H1 (cell line): ENCODE measurements around the gene MAP7D1. TPM values are rescaled to one million over a fixed set of nuclear protein-coding genes. Genes with fewer than 3 reads are reported as not detected.

Source experiments
- CTCF ChIA-PET: fragments of 300-600 bp; sonication (Branson Sonifier 250); formaldehyde crosslinking; loops from one replicate; lab custom pipeline; 2021; ENCODE audit not compliant: partially characterized antibody; lab: Charles Lee
- POLR2A ChIA-PET: fragments of 300-600 bp; sonication (Branson Sonifier 250); formaldehyde crosslinking; loops from one replicate; lab custom pipeline; 2021; ENCODE audit warnings: inconsistent platforms; ENCODE audit not compliant: partially characterized antibody; lab: Charles Lee
- DNase-seq, 2 experiments: peaks; one replicate each; pipeline versions ENCODE4 v3.0.0 to v3.0.0-alpha.2; 2010 to 2022; ENCODE audit warnings: low spot score in 2 of 2, low read depth in 1 of 2, mixed read lengths in 1 of 2
- FAIRE-seq: peaks from 2 replicates; lab custom pipeline; 2011; peaks lifted over from hg19 to GRCh38; lab: Jason Lieb, UNC
- H2AFZ ChIP-seq: 2 replicates; pipeline ENCODE4 v1.8.1; 2012; ENCODE audit warnings: low read length, inconsistent platforms
- H2AK5ac ChIP-seq: 2 replicates; pipeline ENCODE4 v1.6.1; 2013; ENCODE audit warnings: low read depth, low read length
- H2BK120ac ChIP-seq: replicated peaks from 2 replicates; pipeline ENCODE3; 2013; ENCODE audit warnings: low read depth, low read length, inconsistent platforms
- H2BK12ac ChIP-seq: 2 replicates; pipeline ENCODE4 v1.6.1; 2013; ENCODE audit warnings: low read depth, low read length
- H2BK15ac ChIP-seq: 2 replicates; pipeline ENCODE4 v1.6.1; 2013; ENCODE audit warnings: low read length
- H2BK20ac ChIP-seq: 2 replicates; pipeline ENCODE4 v1.6.1; 2013; ENCODE audit warnings: low read length
- H2BK5ac ChIP-seq: 2 replicates; pipeline ENCODE4 v1.6.1; 2013; ENCODE audit warnings: low read depth, low read length
- H3K14ac ChIP-seq: 2 replicates; pipeline ENCODE4 v1.6.1; 2013; ENCODE audit warnings: inconsistent platforms; ENCODE audit not compliant: insufficient read length
- H3K18ac ChIP-seq: 2 replicates; pipeline ENCODE4 v1.6.1; 2013; ENCODE audit warnings: low read length; ENCODE audit errors: extremely low read depth
- H3K23ac ChIP-seq: 2 replicates; pipeline ENCODE4 v1.6.1; 2013; ENCODE audit warnings: inconsistent platforms; ENCODE audit not compliant: insufficient read length
- H3K23me2 ChIP-seq: 2 replicates; pipeline ENCODE4 v1.6.1; 2013; ENCODE audit warnings: low read depth, low read length
- H3K27ac ChIP-seq: 2 replicates; pipeline ENCODE4 v1.6.1; 2011; ENCODE audit warnings: low read depth, low read length, inconsistent platforms
- H3K27me3 ChIP-seq, 4 experiments: replicated peaks in 1 of 4; 1 replicate in 1 of 4; 2 replicates in 3 of 4; pipeline versions ENCODE4 v1.6.1 to v1.8.1; 2011 to 2013; ENCODE audit warnings: low read length in 3 of 4, mild to moderate bottlenecking in 3 of 4, inconsistent platforms in 2 of 4, mixed read lengths in 2 of 4, moderate library complexity in 1 of 4; ENCODE audit not compliant: control insufficient read depth in 3 of 4, insufficient read depth in 3 of 4; ENCODE audit errors: extremely low read depth in 1 of 4
- H3K36me3 ChIP-seq, 4 experiments: 2 replicates each; pipeline versions ENCODE4 v1.6.1 to v1.8.1; 2011 to 2013; ENCODE audit warnings: mild to moderate bottlenecking in 4 of 4, low read length in 3 of 4, moderate library complexity in 2 of 4, control low read depth in 1 of 4, inconsistent platforms in 1 of 4; ENCODE audit not compliant: insufficient read depth in 4 of 4, control insufficient read depth in 2 of 4
- H3K4ac ChIP-seq: replicated peaks from 2 replicates; pipeline ENCODE3; 2013; ENCODE audit warnings: low read length, low read depth, mixed read lengths, inconsistent platforms; ENCODE audit not compliant: insufficient read length
- H3K4me1 ChIP-seq, 4 experiments: replicated peaks in 1 of 4; 1 replicate in 1 of 4; 2 replicates in 3 of 4; pipeline versions ENCODE4 v1.6.1 to v1.8.1; 2011 to 2013; ENCODE audit warnings: low read length in 3 of 4, inconsistent platforms in 2 of 4, mixed read lengths in 1 of 4; ENCODE audit not compliant: insufficient read depth in 4 of 4, control insufficient read depth in 3 of 4
- H3K4me2 ChIP-seq, 2 experiments: 2 replicates each; pipeline versions ENCODE4 v1.6.1 to v1.8.1; 2011 to 2013; ENCODE audit warnings: low read depth in 2 of 2, low read length in 2 of 2, control low read depth in 1 of 2, inconsistent platforms in 1 of 2, mild to moderate bottlenecking in 1 of 2; ENCODE audit not compliant: insufficient read depth in 1 of 2
- H3K4me3 ChIP-seq, 4 experiments: fragments of 200-600, 300-600 bp in 1 of 4; sonication (generic), shearing (Covaris generic), sonication (Bioruptor Twin) in 1 of 4; 2 replicates each; pipeline versions ENCODE4 v1.5.1 to v1.8.1; 2011 to 2016; ENCODE audit warnings: low read length in 4 of 4, low read depth in 3 of 4, control low read depth in 2 of 4, inconsistent platforms in 2 of 4, mild to moderate bottlenecking in 2 of 4, mixed read lengths in 1 of 4, moderate library complexity in 1 of 4; ENCODE audit not compliant: insufficient read depth in 2 of 4; ENCODE audit errors: extremely low read depth in 1 of 4
- H3K56ac ChIP-seq: replicated peaks from 2 replicates; pipeline ENCODE3; 2013; ENCODE audit warnings: low read depth, mild to moderate bottlenecking, mixed read lengths, low read length, inconsistent platforms; ENCODE audit not compliant: insufficient read length
- H3K79me1 ChIP-seq: 2 replicates; pipeline ENCODE4 v1.6.1; 2013; ENCODE audit warnings: low read depth, low read length, control low read depth
- H3K79me2 ChIP-seq, 2 experiments: 2 replicates each; pipeline versions ENCODE4 v1.6.1 to v1.8.1; 2012 to 2013; ENCODE audit warnings: low read length in 2 of 2, mild to moderate bottlenecking in 2 of 2, inconsistent platforms in 1 of 2; ENCODE audit not compliant: insufficient read depth in 2 of 2, control insufficient read depth in 1 of 2
- H3K9ac ChIP-seq, 4 experiments: replicated peaks in 1 of 4; 1 replicate in 1 of 4; 2 replicates in 3 of 4; pipeline versions ENCODE4 v1.6.1 to v1.8.1; 2011 to 2013; ENCODE audit warnings: low read depth in 3 of 4, low read length in 3 of 4, control low read depth in 2 of 4, mild to moderate bottlenecking in 2 of 4, moderate library complexity in 2 of 4, inconsistent platforms in 1 of 4; ENCODE audit errors: extremely low read depth in 1 of 4
- H3K9me3 ChIP-seq, 2 experiments: 2 replicates each; pipeline versions ENCODE4 v1.6.1 to v1.8.1; 2012 to 2013; ENCODE audit warnings: mild to moderate bottlenecking in 2 of 2, moderate library complexity in 2 of 2, control low read depth in 1 of 2, inconsistent platforms in 1 of 2, low read depth in 1 of 2, low read length in 1 of 2, mixed read lengths in 1 of 2; ENCODE audit not compliant: insufficient read depth in 2 of 2
- H4K20me1 ChIP-seq, 2 experiments: replicated peaks in 1 of 2; 2 replicates each; pipeline versions ENCODE3 to v1.8.1; 2011 to 2013; ENCODE audit warnings: inconsistent platforms in 2 of 2, low read length in 2 of 2, mild to moderate bottlenecking in 1 of 2; ENCODE audit not compliant: insufficient read depth in 2 of 2, control insufficient read depth in 1 of 2
- H4K5ac ChIP-seq: 2 replicates; pipeline ENCODE4 v1.6.1; 2013; ENCODE audit warnings: low read length, low read depth, mixed read lengths, inconsistent platforms; ENCODE audit not compliant: insufficient read length
- H4K8ac ChIP-seq: 2 replicates; pipeline ENCODE4 v1.8.0; 2013; ENCODE audit warnings: mild to moderate bottlenecking, moderate library complexity, low read length, inconsistent platforms; ENCODE audit not compliant: insufficient read depth; ENCODE audit errors: extremely low read depth
- H4K91ac ChIP-seq: replicated peaks from 2 replicates; pipeline ENCODE3; 2013; ENCODE audit warnings: low read length, mixed read lengths, inconsistent platforms; ENCODE audit not compliant: insufficient read length
- CREB1 ChIP-seq: IDR thresholded peaks from 2 replicates; pipeline ENCODE4 v1.6.1; 2012; ENCODE audit warnings: inconsistent platforms
- EGR1 ChIP-seq: IDR thresholded peaks from 2 replicates; pipeline ENCODE4 v1.6.1; 2011; ENCODE audit warnings: low read depth, low read length, borderline replicate concordance
- HDAC2 ChIP-seq, 2 experiments: fragments of 300-600 bp in 1 of 2; sonication (generic) in 1 of 2; IDR thresholded peaks; 2 replicates each; pipeline ENCODE4 v1.6.1; 2011 to 2012; ENCODE audit warnings: low read depth in 2 of 2, low read length in 2 of 2, mild to moderate bottlenecking in 2 of 2, moderate library complexity in 2 of 2, borderline replicate concordance in 1 of 2, inconsistent platforms in 1 of 2
- JUND ChIP-seq: IDR thresholded peaks from 2 replicates; pipeline ENCODE4 v1.6.1; 2011; ENCODE audit warnings: mild to moderate bottlenecking, improper control_type of control experiment, low read length
- KDM5A ChIP-seq: fragments of 200-600 bp; IDR thresholded peaks from 2 replicates; pipeline ENCODE4 v1.7.1; 2012; ENCODE audit warnings: mild to moderate bottlenecking, low read length, inconsistent platforms, mixed read lengths
- PHF8 ChIP-seq: fragments of 200-600 bp; sonication (generic); conservative IDR thresholded peaks from 2 replicates; pipeline ENCODE4 v1.7.1; 2012; ENCODE audit warnings: low read depth, mild to moderate bottlenecking, inconsistent platforms, low read length, moderate library complexity
- POLR2A ChIP-seq, 2 experiments: IDR thresholded peaks; 1 replicate in 1 of 2; 2 replicates in 1 of 2; pipeline ENCODE4 v1.6.1; 2011; ENCODE audit warnings: low read depth in 2 of 2, low read length in 2 of 2, mild to moderate bottlenecking in 2 of 2; ENCODE audit errors: control extremely low read depth in 1 of 2
- RBBP5 ChIP-seq: IDR thresholded peaks from 2 replicates; pipeline ENCODE4 v1.7.1; 2012; ENCODE audit warnings: low read depth, mild to moderate bottlenecking, inconsistent platforms, low read length, moderate library complexity, borderline replicate concordance
- SIN3A ChIP-seq, 2 experiments: IDR thresholded peaks in 1 of 2; conservative IDR thresholded peaks in 1 of 2; 2 replicates each; pipeline ENCODE4 v1.6.1; 2011 to 2012; ENCODE audit warnings: low read length in 2 of 2, improper control_type of control experiment in 1 of 2, low read depth in 1 of 2, mild to moderate bottlenecking in 1 of 2
- TAF7 ChIP-seq: optimal IDR thresholded peaks from 2 replicates; pipeline ENCODE3; 2011; ENCODE audit warnings: low read depth, mild to moderate bottlenecking, inconsistent platforms, low read length, moderate library complexity, borderline replicate concordance
- WGBS, 2 experiments: shearing (Covaris generic) in 1 of 2; methylation state at CpG; one replicate each; pipeline versions ENCODE4 v1.1.6 to v1.1.7; 2013 to 2015; ENCODE audit warnings: low lambda C conversion rate in 2 of 2, mixed read lengths in 2 of 2, inconsistent platforms in 1 of 2, low coverage in 1 of 2, missing lambda C conversion rate in 1 of 2; ENCODE audit not compliant: insufficient replicate concordance in 2 of 2, insufficient coverage in 1 of 2, insufficient read length in 1 of 2; ENCODE audit errors: extremely low coverage in 1 of 2, missing lambda C conversion rate in 1 of 2; 5-methylcytosine and 5-hydroxymethylcytosine counted together
- polyA plus RNA-seq, 7 experiments: library from polyadenylated mRNA; depleted of rRNA in 3 of 7; stranded (reverse) in 5 of 7; unstranded in 2 of 7; fragments of >200 nt in 5 of 7; fragments of 200-250 nt in 2 of 7; gene quantifications; 1 replicate in 5 of 7; 2 replicates in 1 of 7; 4 replicates in 1 of 7; pipeline versions ENCODE4 v1.2.1 to v1.2.3, GENCODE V29; 2011 to 2013; ENCODE audit warnings: missing spikeins in 2 of 7, mixed read lengths in 2 of 7
- total RNA-seq: library from RNA; stranded (reverse); fragmentation: NEBNext Ultra II Directional; extraction: Animal tissue kit (Norgen Biotek cat#: 25700); gene quantifications from 2 replicates; pipeline ENCODE4 v1.2.1, GENCODE V29; 2021
- TF ChIP-seq, protein P1 (sequence below): IDR thresholded peaks from 2 replicates; pipeline ENCODE4 v1.6.1; 2011; ENCODE audit warnings: low read depth, mild to moderate bottlenecking, low read length; ENCODE audit not compliant: insufficient read depth

Gene MAP7D1
- total and polyA plus RNA-seq, 2 of the 8 experiments (the other 6 are each of a cell fraction or from before 2014, with no cell fraction given): 18.2 to 52.4 TPM

GRCh38 chr1:36160949-36161485 is 5.1 kb downstream of the MAP7D1 start:
- H3K27ac ChIP-seq: peak overlapping the region; percentile 89; the same call in 1 of the 2 replicates
- ChIA-PET CTCF (interaction anchor here (0.7 to 17.6 kb wide), 20 partner anchors 11 to 260 kb away, joined by 3 to 233 read pairs (median 5); partner anchors contain the start of genes THRAP3 and TRAPPC3), POLR2A (interaction anchor here (0.6 to 4.3 kb wide), 15 partner anchors 9 to 152 kb away, joined by 3 to 49 read pairs (median 9); partner anchors contain the start of genes THRAP3 and TRAPPC3)
- peak overlapping the region; percentile 62 to 76 for H3K4me2 ChIP-seq
- H4K20me1 ChIP-seq: peaks cover 0 to 17% of the 10 kb centered on the region in 2 experiments
- H2BK12ac ChIP-seq: no peak overlapping the region; the same call in 1 of the 2 replicates
- peak overlapping the region; percentile 84 for H2BK5ac ChIP-seq
- no peak overlapping the region for H3K56ac ChIP-seq
- H3K36me3 ChIP-seq: no peaks in the 10 kb centered on the region
- DNase-seq (peak in 1 of 2 experiments; percentile 82), FAIRE-seq (no peak)
- peak overlapping the region; percentile 41 for H4K91ac ChIP-seq
- peak overlapping the region; percentile 29 to 60 (median 48) for H3K4me3 ChIP-seq
- peak overlapping the region in 3 of 4 experiments; percentile 61 to 78 (median 70); a peak in 5 of 7 replicates for H3K9ac ChIP-seq
- H2BK120ac ChIP-seq: no peak overlapping the region
- no peak overlapping the region for H3K23ac ChIP-seq
- no peak overlapping the region for H2AFZ ChIP-seq
- H3K4me1 ChIP-seq: peaks cover 0 to 22% (median 13%) of the 10 kb centered on the region in 4 experiments; a peak in 6 of 7 replicates
- H4K5ac ChIP-seq: peak overlapping the region; percentile 90
- 6% methylated on average over 12 of the region's 12 CpGs; no CpG with 5 or more reads in 1 of the 2 experiments for WGBS, 2 experiments
- H3K79me2 ChIP-seq: peaks cover 0 to 50% of the 10 kb centered on the region in 2 experiments; a peak in 3 of 4 replicates
- no peaks in the 10 kb centered on the region for H3K27me3 ChIP-seq
- peak overlapping the region; percentile 80 for H3K18ac ChIP-seq
- H3K23me2 ChIP-seq: peaks cover 6% of the 10 kb centered on the region; the same call in 1 of the 2 replicates
- no peaks in the 10 kb centered on the region for H3K9me3 ChIP-seq
- no peak overlapping the region for H2AK5ac ChIP-seq
- H3K79me1 ChIP-seq: peaks cover 17% of the 10 kb centered on the region
- 0 out of 2 replicates have a peak overlapping the region, but pooled peaks have one; percentile 83 for H2BK15ac ChIP-seq
- peak overlapping the region; percentile 84 for H4K8ac ChIP-seq
- H2BK20ac ChIP-seq: no peak overlapping the region
- peak overlapping the region; percentile 57 for H3K4ac ChIP-seq
- no peak overlapping the region for H3K14ac ChIP-seq
- 0 out of 2 replicates have a peak, but pooled peaks have one; percentile 56 for TF ChIP-seq KDM5A
- TF ChIP-seq EGR1: no peak
- 0 out of 2 replicates have a peak, but pooled peaks have one; percentile 25 for TF ChIP-seq RBBP5
- peak; percentile 93 to 96 for TF ChIP-seq POLR2A (IDR thresholded peaks at IDR 0.05; ENCODE audit: control extremely low read depth in 1 of 2, low read depth in 2 of 2, low read length in 2 of 2)
- TF ChIP-seq SIN3A (conservative IDR thresholded peaks at IDR 0.05 in 1 of 2, IDR thresholded peaks at IDR 0.05 in 1 of 2; ENCODE audit: low read depth in 1 of 2, low read length in 2 of 2): peak in 1 of 2 experiments; percentile 77; a peak in 2 of 4 replicates
- TF ChIP-seq TAF7: peak; percentile 55
- peak; percentile 76 for TF ChIP-seq CREB1
- TF ChIP-seq, protein P1, sequence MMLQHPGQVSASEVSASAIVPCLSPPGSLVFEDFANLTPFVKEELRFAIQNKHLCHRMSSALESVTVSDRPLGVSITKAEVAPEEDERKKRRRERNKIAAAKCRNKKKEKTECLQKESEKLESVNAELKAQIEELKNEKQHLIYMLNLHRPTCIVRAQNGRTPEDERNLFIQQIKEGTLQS: no peak
- TF ChIP-seq HDAC2 (IDR thresholded peaks at IDR 0.05; ENCODE audit: borderline replicate concordance in 1 of 2, low read depth in 2 of 2, low read length in 2 of 2): no peak
- no peak for TF ChIP-seq JUND
- peak; percentile 89 for TF ChIP-seq PHF8
